ENCODE results near the gene ANXA6.

DNA sequence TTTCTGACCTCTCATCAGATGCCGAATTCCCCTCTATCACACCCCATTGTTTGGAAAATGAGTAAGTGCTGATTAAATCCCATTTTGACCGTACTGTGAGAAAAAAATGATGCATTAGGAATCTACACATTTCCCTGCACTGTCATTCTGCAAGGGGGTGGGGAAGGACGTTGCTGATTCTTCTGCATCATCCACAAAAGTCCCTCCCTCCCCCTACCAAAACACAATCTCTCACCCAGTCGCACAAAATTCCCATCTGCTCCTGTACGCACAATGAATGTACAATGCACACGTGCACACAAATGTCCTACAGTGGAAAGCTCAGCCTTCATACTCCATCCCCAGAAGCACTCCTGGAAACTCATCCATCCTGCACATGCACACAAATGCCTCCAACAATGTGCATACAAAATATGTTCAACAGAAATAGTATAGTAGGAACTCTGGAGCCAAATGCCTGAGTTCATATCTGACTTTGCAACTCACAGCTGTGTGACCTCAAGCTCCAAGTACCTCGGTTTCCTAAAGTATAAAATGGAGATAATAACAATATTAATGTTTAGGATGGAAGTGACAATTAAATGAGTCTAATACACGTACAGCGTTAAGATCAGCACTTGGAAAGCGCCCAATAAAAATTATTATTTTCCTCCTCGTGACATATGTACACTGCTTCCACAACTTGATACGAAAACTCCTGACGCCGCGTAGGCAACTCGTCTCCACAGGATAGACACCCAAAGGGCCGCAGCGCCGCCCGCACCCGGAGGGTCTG, 77.6 kb downstream of the ANXA6 start:
- TF ChIP-seq ESRRG (CRISPR knock-in tag; IDR thresholded peaks at IDR 0.05) (no peak), ZFP3 (CRISPR knock-in tag; IDR thresholded peaks at IDR 0.05) (no peak), ZC3H10 (CRISPR knock-in tag; IDR thresholded peaks at IDR 0.05) (no peak), RARB (CRISPR knock-in tag; IDR thresholded peaks at IDR 0.05) (no peak), ARNTL (CRISPR knock-in tag; IDR thresholded peaks at IDR 0.05; ENCODE audit: borderline replicate concordance, low read depth) (no peak), SNAI2 (CRISPR knock-in tag; IDR thresholded peaks at IDR 0.05) (no peak), ZFP30 (CRISPR knock-in tag; IDR thresholded peaks at IDR 0.05) (no peak), TCF4 (CRISPR knock-in tag; IDR thresholded peaks at IDR 0.05; ENCODE audit: borderline replicate concordance) (no peak), BACH2 (CRISPR knock-in tag; IDR thresholded peaks at IDR 0.05; ENCODE audit: borderline replicate concordance) (no peak), OSR1 (CRISPR knock-in tag; IDR thresholded peaks at IDR 0.05) (no peak), ZNF565 (CRISPR knock-in tag; conservative IDR thresholded peaks at IDR 0.05; ENCODE audit: low read depth) (no peak)
- TF ChIP-seq, protein P1, sequence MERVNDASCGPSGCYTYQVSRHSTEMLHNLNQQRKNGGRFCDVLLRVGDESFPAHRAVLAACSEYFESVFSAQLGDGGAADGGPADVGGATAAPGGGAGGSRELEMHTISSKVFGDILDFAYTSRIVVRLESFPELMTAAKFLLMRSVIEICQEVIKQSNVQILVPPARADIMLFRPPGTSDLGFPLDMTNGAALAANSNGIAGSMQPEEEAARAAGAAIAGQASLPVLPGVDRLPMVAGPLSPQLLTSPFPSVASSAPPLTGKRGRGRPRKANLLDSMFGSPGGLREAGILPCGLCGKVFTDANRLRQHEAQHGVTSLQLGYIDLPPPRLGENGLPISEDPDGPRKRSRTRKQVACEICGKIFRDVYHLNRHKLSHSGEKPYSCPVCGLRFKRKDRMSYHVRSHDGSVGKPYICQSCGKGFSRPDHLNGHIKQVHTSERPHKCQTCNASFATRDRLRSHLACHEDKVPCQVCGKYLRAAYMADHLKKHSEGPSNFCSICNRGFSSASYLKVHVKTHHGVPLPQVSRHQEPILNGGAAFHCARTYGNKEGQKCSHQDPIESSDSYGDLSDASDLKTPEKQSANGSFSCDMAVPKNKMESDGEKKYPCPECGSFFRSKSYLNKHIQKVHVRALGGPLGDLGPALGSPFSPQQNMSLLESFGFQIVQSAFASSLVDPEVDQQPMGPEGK (CRISPR knock-in tag; IDR thresholded peaks at IDR 0.05; ENCODE audit: borderline replicate concordance), result no peak
- TF ChIP-seq, protein P2, sequence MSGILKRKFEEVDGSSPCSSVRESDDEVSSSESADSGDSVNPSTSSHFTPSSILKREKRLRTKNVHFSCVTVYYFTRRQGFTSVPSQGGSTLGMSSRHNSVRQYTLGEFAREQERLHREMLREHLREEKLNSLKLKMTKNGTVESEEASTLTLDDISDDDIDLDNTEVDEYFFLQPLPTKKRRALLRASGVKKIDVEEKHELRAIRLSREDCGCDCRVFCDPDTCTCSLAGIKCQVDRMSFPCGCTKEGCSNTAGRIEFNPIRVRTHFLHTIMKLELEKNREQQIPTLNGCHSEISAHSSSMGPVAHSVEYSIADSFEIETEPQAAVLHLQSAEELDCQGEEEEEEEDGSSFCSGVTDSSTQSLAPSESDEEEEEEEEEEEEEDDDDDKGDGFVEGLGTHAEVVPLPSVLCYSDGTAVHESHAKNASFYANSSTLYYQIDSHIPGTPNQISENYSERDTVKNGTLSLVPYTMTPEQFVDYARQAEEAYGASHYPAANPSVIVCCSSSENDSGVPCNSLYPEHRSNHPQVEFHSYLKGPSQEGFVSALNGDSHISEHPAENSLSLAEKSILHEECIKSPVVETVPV (CRISPR knock-in tag; IDR thresholded peaks at IDR 0.05), result no peak

Data from SK-N-SH treated with all-trans-retinoic acid at 6 μM for 48 hours (cell line).